ENCODE data around the gene PLSCR1.

PLSCR1 gene

GRCh38 chr3:146519810-146520209 lies 24.6 kb downstream of the PLSCR1 start:
- no peak overlapping the region for H3K4me3 ChIP-seq (ENCODE audit: low read depth, low read length)
- no peak for TF ChIP-seq CTCF (IDR thresholded peaks at IDR 0.05; ENCODE audit: insufficient read depth, low read length, missing control alignments)
- CTCF ChIA-PET, result no interaction called here
- no peak for DNase-seq (ENCODE audit: low read depth, low spot score)
- POLR2A ChIA-PET, result no interaction called here

GRCh38 chr3:146517684-146518435 lies 26.5 kb downstream of the PLSCR1 start:
- TF ChIP-seq CTCF (IDR thresholded peaks at IDR 0.05; ENCODE audit: insufficient read depth, low read length, missing control alignments), result no peak
- ChIA-PET POLR2A (no interaction called here), CTCF (interaction anchor here (0.9 kb wide), 1 partner anchor 25 kb away, joined by 3 read pairs; no protein-coding TSS in a partner anchor)
- no peak overlapping the region for H3K4me3 ChIP-seq (ENCODE audit: low read depth, low read length)
- no peak for DNase-seq (ENCODE audit: low read depth, low spot score)

GRCh38 chr3:146513386-146514051 lies 30.9 kb downstream of the PLSCR1 start:
- POLR2A ChIA-PET, result no interaction called here
- no peak for DNase-seq (ENCODE audit: low read depth, low spot score)
- no peak overlapping the region for H3K4me3 ChIP-seq (ENCODE audit: low read depth, low read length)
- TF ChIP-seq CTCF (IDR thresholded peaks at IDR 0.05; ENCODE audit: insufficient read depth, low read length, missing control alignments), result no peak
- CTCF ChIA-PET, result interaction anchor here (1.5 kb wide), 1 partner anchor 19 kb away, joined by 4 read pairs; no protein-coding TSS in a partner anchor

GRCh38 chr3:146511402-146512134 lies 32.8 kb downstream of the PLSCR1 start:
- TF ChIP-seq CTCF (IDR thresholded peaks at IDR 0.05; ENCODE audit: insufficient read depth, low read length, missing control alignments), result no peak
- no peak for DNase-seq (ENCODE audit: low read depth, low spot score)
- H3K4me3 ChIP-seq (ENCODE audit: low read depth, low read length), result no peak overlapping the region
- ChIA-PET CTCF (no interaction called here), POLR2A (interaction anchor here (0.7 kb wide), 1 partner anchor 71 kb away, joined by 6 read pairs; no protein-coding TSS in a partner anchor)

DNA sequence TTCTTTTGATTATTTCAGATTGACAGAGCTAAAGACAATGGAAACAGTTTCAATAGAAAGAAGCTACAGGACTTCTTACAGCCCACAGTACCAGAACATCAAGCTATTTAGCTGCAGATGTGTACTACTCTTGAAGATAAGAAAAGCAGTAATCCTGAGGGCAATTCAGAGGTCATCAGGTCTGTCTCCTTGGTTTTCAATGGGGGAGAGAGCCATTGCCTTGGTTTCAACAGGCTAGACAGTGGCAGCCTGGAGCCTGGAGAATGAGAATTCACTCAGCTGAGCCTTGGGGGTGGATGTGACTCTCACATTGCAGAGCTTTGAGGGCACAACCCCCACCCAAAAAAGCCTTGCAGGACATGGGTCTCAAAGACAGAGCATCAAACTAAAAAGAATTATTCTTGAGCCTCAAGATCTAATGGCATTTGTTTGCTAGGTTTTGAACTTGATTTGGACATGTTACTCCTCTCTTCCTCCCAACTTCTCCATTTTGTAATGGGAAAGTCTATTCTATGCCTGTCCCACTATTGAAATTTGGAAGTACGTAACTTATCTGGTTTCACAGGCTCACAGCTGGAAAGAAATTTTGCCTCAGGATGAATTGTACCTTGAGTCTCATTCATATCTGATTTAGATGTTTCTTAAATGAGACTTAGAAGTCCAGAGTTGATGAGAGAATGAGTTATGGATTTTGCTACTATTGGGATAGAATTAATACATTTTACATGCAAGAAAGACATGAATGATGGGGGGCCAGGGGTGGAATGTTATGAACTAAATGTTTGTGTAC lies 36.9 kb downstream of the PLSCR1 start:
- no peak for TF ChIP-seq CTCF (IDR thresholded peaks at IDR 0.05; ENCODE audit: insufficient read depth, low read length, missing control alignments)
- CTCF ChIA-PET, result no interaction called here
- DNase-seq (ENCODE audit: low read depth, low spot score), result no peak
- no peak overlapping the region for H3K4me3 ChIP-seq (ENCODE audit: low read depth, low read length)
- POLR2A ChIA-PET, result interaction anchor here (0.6 kb wide), 1 partner anchor 22 kb away, joined by 3 read pairs; no protein-coding TSS in a partner anchor

Measured in AG04449 (cell line).